ENCODE measurements around the gene LSM14A. TPM values are rescaled to one million over a fixed set of nuclear protein-coding genes. Genes with fewer than 3 reads are reported as not detected.

Gene LSM14A
- total and polyA plus RNA-seq, 2 of the 8 experiments (the other 6 are each of a cell fraction or from before 2014, with no cell fraction given) = 117 to 195 TPM

- TF ChIP-seq, protein P1, sequence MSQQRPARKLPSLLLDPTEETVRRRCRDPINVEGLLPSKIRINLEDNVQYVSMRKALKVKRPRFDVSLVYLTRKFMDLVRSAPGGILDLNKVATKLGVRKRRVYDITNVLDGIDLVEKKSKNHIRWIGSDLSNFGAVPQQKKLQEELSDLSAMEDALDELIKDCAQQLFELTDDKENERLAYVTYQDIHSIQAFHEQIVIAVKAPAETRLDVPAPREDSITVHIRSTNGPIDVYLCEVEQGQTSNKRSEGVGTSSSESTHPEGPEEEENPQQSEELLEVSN (IDR thresholded peaks at IDR 0.05) = no peak
- no peak for TF ChIP-seq KDM5A (IDR thresholded peaks at IDR 0.05; ENCODE audit: low read length)
- no peak for TF ChIP-seq SP1 (IDR thresholded peaks at IDR 0.05; ENCODE audit: low read depth, low read length)
- TF ChIP-seq TEAD4 (IDR thresholded peaks at IDR 0.05; ENCODE audit: low read depth, low read length) = no peak
- TF ChIP-seq CTBP2 (IDR thresholded peaks at IDR 0.05; ENCODE audit: borderline replicate concordance, insufficient read depth, insufficient read length, low read length) = no peak
- TF ChIP-seq SIX5 (IDR thresholded peaks at IDR 0.05; ENCODE audit: low read depth, low read length) = no peak
Measured at GRCh38 chr19:34228347-34228746, 56.0 kb downstream of the LSM14A start (continued).
